Measurements from ENCODE around the gene BOLA3. TPM values are rescaled to one million over a fixed set of nuclear protein-coding genes. Genes with fewer than 3 reads are reported as not detected.
A peak's percentile ranks its signal among the peaks of the same experiment; 100 is the strongest.
"Not testable (repeated sequence)": the region's sequence is repeated elsewhere in the genome, so short reads cannot be mapped to it uniquely, and the experiment has no call there.

BOLA3 gene
- total RNA-seq, 1 experiment from 2014 or later = 69.7 TPM

- H3K36me3 ChIP-seq (ENCODE audit: control insufficient read depth, insufficient read depth, low read length) = peaks cover 3% of the 10 kb centered on the region; the same call in 1 of the 2 replicates
- in situ Hi-C loops (cut with HindIII; ENCODE audit: low pct_unique_long_range_greater_than_20kb, low sequenced_read_pairs) = no loop called here
- ChIA-PET POLR2A (no interaction called here), CTCF (no interaction called here)
- H3K27me3 ChIP-seq (ENCODE audit: control insufficient read depth, insufficient read depth, low read length) = no peaks in the 10 kb centered on the region
- no peak overlapping the region for H3K27ac ChIP-seq (ENCODE audit: low read length)
- BruUV-seq (replicated peaks) = no TSS peak
- no peaks in the 10 kb centered on the region for H3K4me1 ChIP-seq (ENCODE audit: control insufficient read depth, insufficient read depth, low read length)
- intact Hi-C loops (cut with micrococcal nuclease; ENCODE audit: unreplicated experiment) = no loop called here
- H3K9me3 ChIP-seq (ENCODE audit: control insufficient read depth, insufficient read depth, low read depth, low read length) = no peaks in the 10 kb centered on the region
- DNase-seq (ENCODE audit: low read depth, low spot score) (no peak), ATAC-seq (no peak)
- H3K4me3 ChIP-seq (ENCODE audit: low read depth in 2 of 2, low read length in 2 of 2) = no peak overlapping the region
- no peak for TF ChIP-seq POLR2AphosphoS5 (IDR thresholded peaks at IDR 0.05; ENCODE audit: low read depth, low read length)
- no peak for TF ChIP-seq TCF7L2 (IDR thresholded peaks at IDR 0.05; ENCODE audit: low read depth, low read length)
- no peak for TF ChIP-seq CTCF (IDR thresholded peaks at IDR 0.05)
- no peak for TF ChIP-seq SIN3A (IDR thresholded peaks at IDR 0.05; ENCODE audit: borderline replicate concordance, insufficient read depth, low read depth, low read length)
- no peak for TF ChIP-seq REST (IDR thresholded peaks at IDR 0.05; ENCODE audit: insufficient read depth in 1 of 2, low read depth in 2 of 2, low read length in 1 of 2)
These were observed 56.3 kb downstream of the BOLA3 start for GRCh38 chr2:74091391-74091790.

GRCh38 chr2:74089816-74090745 is 57.6 kb downstream of the BOLA3 start:
- Histone ChIP-seq H3K4me3 (ENCODE audit: low read depth in 2 of 2, low read length in 2 of 2) (no peak overlapping the region), H3K27me3 (ENCODE audit: control insufficient read depth, insufficient read depth, low read length) (no peaks in the 10 kb centered on the region), H3K4me1 (ENCODE audit: control insufficient read depth, insufficient read depth, low read length) (no peaks in the 10 kb centered on the region), H3K36me3 (ENCODE audit: control insufficient read depth, insufficient read depth, low read length) (no peaks in the 10 kb centered on the region), H3K9me3 (ENCODE audit: control insufficient read depth, insufficient read depth, low read depth, low read length) (no peaks in the 10 kb centered on the region), H3K27ac (ENCODE audit: low read length) (no peak overlapping the region)
- DNase-seq (ENCODE audit: low read depth, low spot score) = no peak
- no peak for TF ChIP-seq TCF7L2 (IDR thresholded peaks at IDR 0.05; ENCODE audit: low read depth, low read length)
- TF ChIP-seq REST (IDR thresholded peaks at IDR 0.05; ENCODE audit: insufficient read depth in 1 of 2, low read depth in 2 of 2, low read length in 1 of 2) = peak in 1 of 2 experiments; percentile 33; a peak in 1 of 4 replicates
- intact Hi-C loops (cut with micrococcal nuclease; ENCODE audit: unreplicated experiment) = no loop called here
- ATAC-seq = no peak
- no TSS peak for BruUV-seq (replicated peaks)
- POLR2A ChIA-PET = no interaction called here
- CTCF ChIA-PET = no interaction called here
- in situ Hi-C loops (cut with HindIII; ENCODE audit: low pct_unique_long_range_greater_than_20kb, low sequenced_read_pairs) = no loop called here

- POLR2A ChIA-PET = interaction anchor here (0.6 kb wide), 1 partner anchor 118 kb away, joined by 5 read pairs; no protein-coding TSS in a partner anchor
- H3K27ac ChIP-seq (ENCODE audit: low read length); intact Hi-C loops (cut with micrococcal nuclease; ENCODE audit: unreplicated experiment); H3K4me1 ChIP-seq (ENCODE audit: control insufficient read depth, insufficient read depth, low read length); DNase-seq (ENCODE audit: low read depth, low spot score); CTCF ChIA-PET; BruUV-seq (replicated peaks); H3K36me3 ChIP-seq (ENCODE audit: control insufficient read depth, insufficient read depth, low read length); H3K9me3 ChIP-seq (ENCODE audit: control insufficient read depth, insufficient read depth, low read depth, low read length); in situ Hi-C loops (cut with HindIII; ENCODE audit: low pct_unique_long_range_greater_than_20kb, low sequenced_read_pairs); H3K4me3 ChIP-seq (ENCODE audit: low read depth in 2 of 2, low read length in 2 of 2); ATAC-seq; H3K27me3 ChIP-seq (ENCODE audit: control insufficient read depth, insufficient read depth, low read length): not testable (repeated sequence)
These were observed 59.0 kb downstream of the BOLA3 start for GRCh38 chr2:74088676-74089075.
